Cardiac fibroblast (primary cell): ENCODE results near the gene PLPP7.
"Not testable (repeated sequence)": the region's sequence is repeated elsewhere in the genome, so short reads cannot be mapped to it uniquely, and the experiment has no call there.

ENCODE experiments used
- DNase-seq, 2 donors: peaks; one replicate each; pipeline versions ENCODE4 v3.0.0 to v3.0.0-alpha.2; 2010; ENCODE audit warnings: low read depth in 2 of 2
- H3K4me3 ChIP-seq, 2 donors: replicated peaks in 1 of 2; 1 replicate in 1 of 2; 2 replicates in 1 of 2; pipeline ENCODE4 v1.5.1; 2011; ENCODE audit warnings: low read depth in 2 of 2, low read length in 2 of 2, mild to moderate bottlenecking in 2 of 2, moderate library complexity in 1 of 2
- TF ChIP-seq, protein P1 (sequence below): IDR thresholded peaks from one replicate; pipeline ENCODE4 v1.5.1; 2011; ENCODE audit warnings: low read depth, mild to moderate bottlenecking, low read length, inconsistent platforms

Gene PLPP7

DNA sequence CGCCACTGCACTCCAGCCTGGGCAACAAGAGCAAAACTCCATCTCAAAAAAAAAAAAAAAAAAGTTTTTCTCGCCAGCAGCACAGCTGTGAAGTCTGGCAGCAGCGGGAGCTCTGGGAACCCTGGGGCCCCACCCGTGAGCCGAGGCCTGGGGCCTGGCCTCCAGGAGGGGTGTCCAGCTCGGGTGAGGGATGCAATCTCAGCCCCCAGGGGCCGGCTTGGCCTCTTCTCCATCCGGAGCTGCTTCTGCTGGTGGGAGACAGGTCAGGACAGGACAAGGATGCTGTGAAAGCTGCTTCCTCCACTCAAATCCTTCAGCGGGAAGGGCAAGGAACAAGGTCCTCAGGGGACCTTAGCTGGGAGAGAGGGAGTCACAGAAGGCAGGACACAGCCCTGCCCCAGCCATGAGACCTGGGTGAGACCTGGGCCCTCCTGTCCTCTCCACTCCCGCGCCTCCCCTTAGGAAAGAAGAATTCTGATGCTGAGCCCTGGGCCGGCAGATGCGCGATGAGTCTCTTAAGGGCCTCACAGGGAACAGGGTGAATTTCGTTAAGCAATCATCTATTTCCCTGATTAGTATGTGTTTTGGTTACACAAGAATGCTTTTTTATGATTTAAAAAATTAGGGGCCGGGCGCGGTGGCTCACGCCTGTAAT is 30.6 kb downstream of the PLPP7 start:
- DNase-seq, result peak in 1 of 2 donors; percentile 29
- TF ChIP-seq, protein P1, sequence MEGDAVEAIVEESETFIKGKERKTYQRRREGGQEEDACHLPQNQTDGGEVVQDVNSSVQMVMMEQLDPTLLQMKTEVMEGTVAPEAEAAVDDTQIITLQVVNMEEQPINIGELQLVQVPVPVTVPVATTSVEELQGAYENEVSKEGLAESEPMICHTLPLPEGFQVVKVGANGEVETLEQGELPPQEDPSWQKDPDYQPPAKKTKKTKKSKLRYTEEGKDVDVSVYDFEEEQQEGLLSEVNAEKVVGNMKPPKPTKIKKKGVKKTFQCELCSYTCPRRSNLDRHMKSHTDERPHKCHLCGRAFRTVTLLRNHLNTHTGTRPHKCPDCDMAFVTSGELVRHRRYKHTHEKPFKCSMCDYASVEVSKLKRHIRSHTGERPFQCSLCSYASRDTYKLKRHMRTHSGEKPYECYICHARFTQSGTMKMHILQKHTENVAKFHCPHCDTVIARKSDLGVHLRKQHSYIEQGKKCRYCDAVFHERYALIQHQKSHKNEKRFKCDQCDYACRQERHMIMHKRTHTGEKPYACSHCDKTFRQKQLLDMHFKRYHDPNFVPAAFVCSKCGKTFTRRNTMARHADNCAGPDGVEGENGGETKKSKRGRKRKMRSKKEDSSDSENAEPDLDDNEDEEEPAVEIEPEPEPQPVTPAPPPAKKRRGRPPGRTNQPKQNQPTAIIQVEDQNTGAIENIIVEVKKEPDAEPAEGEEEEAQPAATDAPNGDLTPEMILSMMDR, result no peak
- H3K4me3 ChIP-seq, result no peak overlapping the region

DNA sequence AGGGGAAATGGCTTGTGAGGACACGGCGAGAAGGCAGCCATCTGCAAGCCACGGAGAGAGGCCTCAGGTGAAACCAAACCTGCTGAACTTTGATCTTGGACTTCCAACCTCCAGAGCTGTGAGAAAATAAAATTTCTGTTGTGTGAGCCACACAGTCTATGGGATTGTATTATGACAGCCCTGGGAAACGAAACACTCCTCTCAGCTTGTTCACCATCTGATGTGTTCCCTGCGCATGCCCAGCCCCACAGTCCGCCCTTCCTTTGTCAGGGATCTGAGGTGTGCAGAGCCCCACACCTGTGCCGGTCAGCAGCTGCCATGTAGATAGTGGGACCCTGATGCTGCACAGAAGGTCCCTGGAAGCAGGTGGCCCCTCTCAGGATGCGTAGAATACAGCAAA is 34.1 kb downstream of the PLPP7 start:
- DNase-seq, result no peak
- TF ChIP-seq, protein P1, result no peak
- H3K4me3 ChIP-seq, result no peak overlapping the region

DNA sequence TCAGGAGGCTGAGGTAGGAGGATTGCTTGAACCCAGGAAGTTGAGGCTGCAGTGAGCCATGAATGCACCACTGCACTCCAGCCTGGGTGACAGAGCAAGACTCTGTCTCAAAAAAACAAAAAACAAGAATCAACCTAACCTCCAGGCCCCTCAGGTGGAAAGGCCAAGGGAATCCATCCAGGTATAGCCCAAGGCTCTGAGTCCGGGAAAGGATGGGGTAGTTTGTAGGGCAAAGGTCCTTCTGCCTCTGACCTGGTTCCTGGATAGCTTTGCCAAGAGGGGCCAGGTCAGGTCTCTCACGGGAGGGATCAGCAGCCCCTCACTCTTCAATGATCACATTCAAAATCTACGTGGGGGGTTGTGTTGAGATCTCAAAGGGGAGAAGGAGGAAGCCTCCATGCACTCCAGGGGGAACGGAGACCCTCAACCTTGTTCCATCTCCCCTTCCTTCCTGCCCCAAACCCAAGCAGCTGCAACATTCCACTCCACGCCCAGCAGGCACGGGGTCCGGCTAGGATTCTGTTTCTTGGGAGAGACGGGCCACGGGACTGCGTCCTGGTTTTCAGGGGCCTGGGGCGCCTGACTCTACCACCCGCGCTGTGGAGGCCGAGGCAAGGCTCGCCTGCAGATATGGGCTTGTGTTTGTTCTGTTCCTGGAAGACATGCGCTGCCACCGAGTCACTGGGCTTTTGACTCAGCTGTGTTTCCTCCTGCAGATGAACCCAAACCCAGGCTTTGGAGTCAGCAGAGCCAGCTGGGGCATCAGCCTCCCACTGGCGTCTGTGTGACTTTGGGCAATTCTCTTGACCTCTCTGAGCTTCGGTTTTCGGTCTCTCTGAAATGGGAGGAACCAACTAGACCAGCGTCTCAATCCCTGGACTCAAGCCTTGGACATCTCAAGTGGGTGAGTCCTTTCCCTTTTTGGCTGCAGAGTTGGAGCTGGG is 35.5 kb downstream of the PLPP7 start:
- TF ChIP-seq, protein P1, result no peak
- no peak for DNase-seq
- H3K4me3 ChIP-seq, result no peak overlapping the region

DNA sequence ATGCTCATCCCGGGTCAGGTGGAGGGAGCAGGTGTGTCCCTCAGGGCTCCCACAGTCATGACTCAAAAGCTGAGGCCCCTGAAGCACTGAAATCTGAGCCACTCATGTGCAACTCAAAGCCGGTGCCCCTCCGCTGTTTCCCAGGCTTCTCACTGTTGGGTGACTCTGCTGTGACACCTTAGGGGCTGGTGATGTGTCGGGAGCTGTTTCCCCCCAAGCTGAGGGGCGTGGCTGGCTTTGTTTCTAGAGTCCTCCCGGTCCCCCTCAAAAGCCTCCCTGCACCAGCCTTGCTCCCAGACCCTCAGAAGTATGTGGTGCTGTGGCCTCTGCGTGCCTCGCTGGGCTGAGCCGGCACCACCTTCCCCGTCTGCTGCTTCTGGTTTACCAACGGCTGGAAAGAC is 39.7 kb downstream of the PLPP7 start:
- no peak for DNase-seq
- TF ChIP-seq, protein P1, result no peak
- no peak overlapping the region for H3K4me3 ChIP-seq

DNA sequence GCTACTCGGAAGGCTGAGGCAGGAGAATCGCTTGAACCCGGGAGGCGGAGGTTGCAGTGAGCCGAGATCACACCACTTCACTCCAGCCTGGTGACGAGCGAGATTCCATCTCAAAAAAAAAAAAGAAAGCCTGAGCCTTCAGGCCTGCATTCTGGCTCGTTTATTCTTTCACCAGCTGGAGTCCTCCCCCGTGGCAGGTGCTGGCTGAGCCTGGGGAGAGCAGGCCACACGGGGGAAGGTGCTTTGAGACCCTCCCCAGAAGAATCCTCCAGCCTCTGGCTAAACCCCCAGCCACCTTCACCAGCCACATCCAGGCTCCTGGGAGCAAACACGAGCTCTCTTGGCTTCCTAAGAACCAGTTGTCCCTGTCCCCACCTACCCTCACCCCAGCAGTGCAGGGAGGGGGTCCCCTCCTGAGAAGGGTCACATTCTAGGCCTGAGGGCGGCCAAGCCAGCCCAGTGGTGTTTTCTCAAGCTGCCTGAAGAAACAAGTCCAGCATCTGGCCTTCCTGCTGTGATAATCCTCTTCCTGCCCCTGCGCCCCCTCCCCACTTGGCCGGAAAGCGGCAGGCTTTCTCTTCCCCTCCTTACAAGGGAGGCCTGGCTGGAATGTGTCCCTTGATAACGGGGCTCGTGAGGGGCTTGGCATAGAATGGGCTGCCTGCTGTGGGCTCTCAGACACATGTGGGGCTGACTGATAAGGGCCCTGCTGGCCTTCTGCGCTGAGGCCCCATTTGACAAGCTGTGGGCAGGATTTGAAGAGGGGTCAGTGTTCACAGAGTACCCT is 41.5 kb downstream of the PLPP7 start:
- peak in 1 of 2 donors; percentile 44 for DNase-seq
- TF ChIP-seq, protein P1, result no peak
- H3K4me3 ChIP-seq, result no peak overlapping the region

DNA sequence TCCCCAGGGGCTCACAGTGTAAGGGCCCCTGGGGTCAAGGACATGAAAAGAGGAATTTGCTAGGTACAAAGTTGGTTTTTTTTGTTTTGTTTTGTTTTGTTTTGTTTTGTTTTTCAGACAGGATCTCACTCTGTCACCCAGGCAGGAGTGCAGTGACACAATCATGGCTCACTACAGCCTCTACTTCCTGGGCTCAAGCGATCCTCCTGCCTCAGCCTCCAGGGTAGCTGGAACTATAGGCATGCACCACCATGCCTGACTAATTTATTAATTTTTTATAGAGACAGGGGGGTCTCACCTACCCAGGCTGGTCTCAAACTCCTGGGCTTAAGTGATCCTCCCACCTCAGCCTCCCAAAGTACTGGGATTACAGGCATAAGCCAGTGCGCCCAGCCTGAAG is 42.5 kb downstream of the PLPP7 start:
- H3K4me3 ChIP-seq, DNase-seq: not testable (repeated sequence)
